MM.1S (cell line): Measurements from ENCODE around the gene ARHGAP35.

Source experiments
- DNase-seq: peaks from one replicate; pipeline ENCODE4 v3.0.0-alpha.2; 2015
- H2AFZ ChIP-seq: fragments of 300-600 bp; sonication (generic); 2 replicates; pipeline ENCODE4 v1.6.0; 2016; ENCODE audit warnings: antibody characterized with exemption, low read length
- H3F3A ChIP-seq: fragments of 300-600 bp; sonication (generic); 2 replicates; pipeline ENCODE4 v1.6.1; 2016; ENCODE audit warnings: mild to moderate bottlenecking, antibody characterized with exemption, low read length, moderate library complexity, mixed read lengths; ENCODE audit not compliant: insufficient read depth
- H3K27ac ChIP-seq: fragments of 300-600 bp; sonication (generic); 2 replicates; pipeline ENCODE4 v1.5.1; 2016; ENCODE audit warnings: mild to moderate bottlenecking, low read length
- H3K27me3 ChIP-seq: fragments of 300-600 bp; sonication (generic); replicated peaks from 2 replicates; pipeline ENCODE4 v1.6.0; 2016; ENCODE audit warnings: low read length; ENCODE audit not compliant: insufficient read depth
- H3K36me3 ChIP-seq: fragments of 300-600 bp; sonication (generic); replicated peaks from 2 replicates; pipeline ENCODE4 v1.6.1; 2016; ENCODE audit warnings: mild to moderate bottlenecking, low read length, mixed read lengths; ENCODE audit not compliant: insufficient read depth
- H3K4me1 ChIP-seq: fragments of 300-600 bp; sonication (generic); 2 replicates; pipeline ENCODE4 v1.6.1; 2016; ENCODE audit warnings: low read length, mixed read lengths
- H3K4me2 ChIP-seq: fragments of 300-600 bp; sonication (generic); 2 replicates; pipeline ENCODE4 v1.6.0; 2016; ENCODE audit warnings: low read depth, low read length
- H3K4me3 ChIP-seq: fragments of 300-600 bp; sonication (generic); 2 replicates; pipeline ENCODE4 v1.5.1; 2016; ENCODE audit warnings: low read length, mixed read lengths
- H3K79me2 ChIP-seq: fragments of 300-600 bp; sonication (generic); 2 replicates; pipeline ENCODE4 v1.6.1; 2016; ENCODE audit warnings: mixed run types, low read length, mixed read lengths
- H3K9ac ChIP-seq: fragments of 300-600 bp; sonication (generic); 2 replicates; pipeline ENCODE4 v1.6.1; 2016; ENCODE audit warnings: low read length, mixed read lengths
- H3K9me2 ChIP-seq: fragments of 300-600 bp; sonication (generic); replicated peaks from 2 replicates; pipeline ENCODE4 v1.6.1; 2016; ENCODE audit warnings: mild to moderate bottlenecking, low read length, mixed read lengths; ENCODE audit not compliant: insufficient read depth
- H3K9me3 ChIP-seq: fragments of 300-600 bp; sonication (generic); replicated peaks from 2 replicates; pipeline ENCODE4 v1.6.1; 2016; ENCODE audit warnings: mild to moderate bottlenecking, low read length, mixed read lengths; ENCODE audit not compliant: insufficient read depth
- H4K20me1 ChIP-seq: fragments of 300-600 bp; sonication (generic); 2 replicates; pipeline ENCODE4 v1.6.1; 2016; ENCODE audit warnings: mild to moderate bottlenecking, low read length, moderate library complexity, mixed read lengths; ENCODE audit not compliant: insufficient read depth
- EZH2 ChIP-seq: fragments of 300-600 bp; sonication (generic); optimal IDR thresholded peaks from 2 replicates; pipeline ENCODE3; 2017; ENCODE audit warnings: low read depth, mild to moderate bottlenecking, antibody characterized with exemption, low read length, mixed read lengths
- EZH2phosphoT487 ChIP-seq: fragments of 300-600 bp; sonication (generic); IDR thresholded peaks from 2 replicates; pipeline ENCODE4 v1.6.1; 2018; ENCODE audit warnings: antibody characterized with exemption, low read length
- TF ChIP-seq, protein P1 (sequence below): fragments of 300-600 bp; sonication (generic); IDR thresholded peaks from 2 replicates; pipeline ENCODE4 v1.5.1; 2016; ENCODE audit warnings: antibody characterized with exemption, low read length, mixed read lengths

The ARHGAP35 gene

DNA sequence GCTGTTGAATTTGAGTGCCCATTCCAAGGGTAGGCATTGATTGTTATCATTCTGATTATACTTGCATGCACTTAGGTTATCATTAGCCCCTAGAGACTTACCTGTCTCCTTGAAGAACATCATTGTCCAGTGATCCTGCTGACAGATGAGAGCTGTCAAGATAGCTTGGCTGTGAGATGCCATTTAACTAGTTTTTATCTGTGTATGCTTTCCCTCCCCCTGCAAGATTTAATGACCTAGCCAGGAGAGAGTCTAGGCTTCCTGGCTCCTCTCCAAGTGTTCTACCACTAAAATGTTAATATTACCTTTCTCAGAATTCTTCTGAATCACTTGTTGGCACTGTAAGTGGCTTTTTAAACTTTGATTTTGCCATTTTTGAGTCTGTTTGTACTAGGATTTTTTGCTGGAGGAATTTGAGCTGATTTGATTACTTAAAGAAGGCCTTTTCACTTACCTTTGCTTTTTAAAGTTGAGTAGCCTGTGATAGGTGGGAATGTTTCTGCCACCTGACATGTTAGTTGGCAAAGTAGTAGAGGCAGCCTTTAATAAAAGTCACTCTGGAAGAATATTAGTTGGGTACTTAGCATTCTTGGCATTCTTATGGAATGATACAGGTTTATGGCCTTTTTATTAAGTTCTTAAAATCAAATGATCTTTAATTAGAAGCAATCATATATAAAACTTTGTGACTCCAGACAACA lies 41.1 kb downstream of the ARHGAP35 start:
- H3K4me2 ChIP-seq = no peak overlapping the region
- no peak overlapping the region for H3K9ac ChIP-seq
- no peaks in the 10 kb centered on the region for H3K36me3 ChIP-seq
- no peaks in the 10 kb centered on the region for H3K27me3 ChIP-seq
- no peaks in the 10 kb centered on the region for H3K9me2 ChIP-seq
- H3K27ac ChIP-seq = no peak overlapping the region
- TF ChIP-seq EZH2phosphoT487 (no peak), EZH2 (no peak)
- TF ChIP-seq, protein P1, sequence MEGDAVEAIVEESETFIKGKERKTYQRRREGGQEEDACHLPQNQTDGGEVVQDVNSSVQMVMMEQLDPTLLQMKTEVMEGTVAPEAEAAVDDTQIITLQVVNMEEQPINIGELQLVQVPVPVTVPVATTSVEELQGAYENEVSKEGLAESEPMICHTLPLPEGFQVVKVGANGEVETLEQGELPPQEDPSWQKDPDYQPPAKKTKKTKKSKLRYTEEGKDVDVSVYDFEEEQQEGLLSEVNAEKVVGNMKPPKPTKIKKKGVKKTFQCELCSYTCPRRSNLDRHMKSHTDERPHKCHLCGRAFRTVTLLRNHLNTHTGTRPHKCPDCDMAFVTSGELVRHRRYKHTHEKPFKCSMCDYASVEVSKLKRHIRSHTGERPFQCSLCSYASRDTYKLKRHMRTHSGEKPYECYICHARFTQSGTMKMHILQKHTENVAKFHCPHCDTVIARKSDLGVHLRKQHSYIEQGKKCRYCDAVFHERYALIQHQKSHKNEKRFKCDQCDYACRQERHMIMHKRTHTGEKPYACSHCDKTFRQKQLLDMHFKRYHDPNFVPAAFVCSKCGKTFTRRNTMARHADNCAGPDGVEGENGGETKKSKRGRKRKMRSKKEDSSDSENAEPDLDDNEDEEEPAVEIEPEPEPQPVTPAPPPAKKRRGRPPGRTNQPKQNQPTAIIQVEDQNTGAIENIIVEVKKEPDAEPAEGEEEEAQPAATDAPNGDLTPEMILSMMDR = no peak
- no peaks in the 10 kb centered on the region for H3K4me1 ChIP-seq
- no peaks in the 10 kb centered on the region for H3F3A ChIP-seq
- no peaks in the 10 kb centered on the region for H3K9me3 ChIP-seq
- no peak overlapping the region for H2AFZ ChIP-seq
- DNase-seq = no peak
- no peak overlapping the region for H3K4me3 ChIP-seq
- peaks cover 22% of the 10 kb centered on the region for H3K79me2 ChIP-seq
- no peaks in the 10 kb centered on the region for H4K20me1 ChIP-seq

DNA sequence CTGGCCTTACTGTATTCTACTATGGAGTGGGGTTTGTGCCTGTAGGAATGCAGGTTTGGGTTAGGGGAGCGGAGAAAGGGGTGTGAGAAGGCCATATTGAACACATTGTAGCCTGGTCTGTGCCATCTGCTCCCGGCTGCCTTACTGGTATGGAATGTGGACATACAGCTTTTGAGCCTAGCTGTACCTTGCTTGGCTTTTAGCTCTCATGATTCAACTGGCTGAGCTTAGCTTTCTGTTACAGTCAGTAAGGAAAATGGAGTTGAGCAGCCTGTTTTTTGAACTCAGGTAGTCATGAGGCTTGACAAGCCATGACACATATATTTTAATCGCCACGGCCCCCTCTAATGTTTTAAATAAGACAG lies 41.6 kb downstream of the ARHGAP35 start:
- Histone ChIP-seq H3K9me2 (no peaks in the 10 kb centered on the region), H3K4me3 (no peak overlapping the region), H3K79me2 (peaks cover 22% of the 10 kb centered on the region), H3F3A (no peaks in the 10 kb centered on the region), H3K9ac (no peak overlapping the region), H3K9me3 (no peaks in the 10 kb centered on the region), H3K4me2 (no peak overlapping the region), H4K20me1 (no peaks in the 10 kb centered on the region), H3K27me3 (no peaks in the 10 kb centered on the region), H2AFZ (no peak overlapping the region), H3K36me3 (no peaks in the 10 kb centered on the region), H3K27ac (no peak overlapping the region), H3K4me1 (no peaks in the 10 kb centered on the region)
- DNase-seq = no peak
- TF ChIP-seq, protein P1 = no peak
- TF ChIP-seq EZH2 (no peak), EZH2phosphoT487 (no peak)

DNA sequence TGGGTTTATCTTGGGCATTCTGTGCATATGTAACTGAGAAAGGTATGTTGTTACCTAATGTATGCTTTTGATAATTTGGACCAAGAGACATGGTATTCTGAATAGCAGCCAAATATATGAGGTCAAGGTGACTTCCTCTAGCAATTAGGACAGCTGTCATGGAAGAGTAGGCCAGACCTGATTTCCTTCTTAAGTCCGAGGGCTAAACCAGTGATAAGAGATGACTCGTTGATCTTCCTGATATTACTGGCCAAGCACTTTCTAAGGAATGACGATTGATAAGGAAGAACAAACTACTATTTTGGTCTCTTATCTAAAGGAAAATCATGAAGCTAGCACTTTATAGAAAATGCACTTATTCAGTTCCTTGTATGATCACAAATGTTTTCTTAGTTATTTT lies 42.7 kb downstream of the ARHGAP35 start:
- no peaks in the 10 kb centered on the region for H3K4me1 ChIP-seq
- no peak for DNase-seq
- H3K79me2 ChIP-seq = peaks cover 21% of the 10 kb centered on the region
- H3K9me2 ChIP-seq = no peaks in the 10 kb centered on the region
- no peaks in the 10 kb centered on the region for H3K36me3 ChIP-seq
- H3K4me3 ChIP-seq = no peak overlapping the region
- H3K9ac ChIP-seq = no peak overlapping the region
- TF ChIP-seq, protein P1 = no peak
- no peak for TF ChIP-seq EZH2
- TF ChIP-seq EZH2phosphoT487 = no peak
- H4K20me1 ChIP-seq = no peaks in the 10 kb centered on the region
- H2AFZ ChIP-seq = no peak overlapping the region
- no peaks in the 10 kb centered on the region for H3F3A ChIP-seq
- H3K4me2 ChIP-seq = no peak overlapping the region
- H3K27ac ChIP-seq = no peak overlapping the region
- H3K27me3 ChIP-seq = no peaks in the 10 kb centered on the region
- H3K9me3 ChIP-seq = no peaks in the 10 kb centered on the region
